ENCODE data around the gene P2RX6.
"Not testable (repeated sequence)": the region's sequence is repeated elsewhere in the genome, so short reads cannot be mapped to it uniquely, and the experiment has no call there.

Gene P2RX6

DNA sequence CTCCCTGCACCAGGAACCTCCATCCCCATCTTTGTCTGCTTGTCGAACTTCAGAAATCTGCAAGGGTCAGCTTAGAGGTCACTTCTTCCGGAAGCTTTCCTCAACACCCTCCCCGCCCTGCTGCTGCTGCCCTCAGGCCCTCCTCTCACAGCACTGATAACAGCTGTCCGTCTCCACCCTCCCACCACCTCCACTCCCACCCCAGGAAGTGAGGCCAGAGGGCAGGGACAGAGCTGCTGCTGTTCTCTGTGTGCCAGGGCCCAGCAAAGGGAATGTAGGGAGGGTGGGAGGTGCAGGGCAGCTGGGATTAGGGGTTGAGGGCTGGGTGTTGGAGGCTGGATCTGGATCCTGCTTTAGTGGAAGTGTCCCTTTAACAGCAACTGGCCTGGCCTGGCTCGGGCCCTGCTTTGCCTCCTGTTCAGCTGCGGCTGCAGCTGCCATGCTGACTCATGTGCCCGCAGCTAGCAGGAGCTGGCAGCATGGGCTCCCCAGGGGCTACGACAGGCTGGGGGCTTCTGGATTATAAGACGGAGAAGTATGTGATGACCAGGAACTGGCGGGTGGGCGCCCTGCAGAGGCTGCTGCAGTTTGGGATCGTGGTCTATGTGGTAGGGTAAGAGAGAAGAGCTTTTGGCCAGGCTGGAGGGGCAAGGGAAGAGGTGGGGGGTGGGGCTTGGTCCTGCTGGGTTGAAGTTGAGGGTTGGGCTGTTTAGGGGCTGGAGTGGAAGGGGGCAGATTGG, at the start of gene P2RX6:
P2RX6 (plus strand) TSS at position 440 of the 740 bp plus-strand sequence; CDS start at position 450, 10 bp downstream.
- Histone ChIP-seq H3K27me3 (ENCODE audit: control insufficient read depth, insufficient read depth, low read length) (0 out of 2 replicates have a peak, but pooled peaks cover 4% of the 10 kb centered on the region), H3K9me3 (ENCODE audit: control insufficient read depth, insufficient read depth, low read depth, low read length) (peaks cover 8% of the 10 kb centered on the region; the same call in 1 of the 2 replicates), H3K4me1 (ENCODE audit: control insufficient read depth, insufficient read depth, low read length) (peaks cover 29% of the 10 kb centered on the region), H3K9ac (ENCODE audit: low read length) (peak within 1 kb of the TSS; percentile 47), H3K27ac (ENCODE audit: low read depth, low read length) (peak within 1 kb of the TSS; percentile 15; the same call in 1 of the 2 replicates), H3K36me3 (ENCODE audit: control insufficient read depth, insufficient read depth, low read length) (no peaks in the 10 kb centered on the region), H3K4me3 (ENCODE audit: low read depth, low read length) (peak within 1 kb of the TSS; percentile 70)

DNA sequence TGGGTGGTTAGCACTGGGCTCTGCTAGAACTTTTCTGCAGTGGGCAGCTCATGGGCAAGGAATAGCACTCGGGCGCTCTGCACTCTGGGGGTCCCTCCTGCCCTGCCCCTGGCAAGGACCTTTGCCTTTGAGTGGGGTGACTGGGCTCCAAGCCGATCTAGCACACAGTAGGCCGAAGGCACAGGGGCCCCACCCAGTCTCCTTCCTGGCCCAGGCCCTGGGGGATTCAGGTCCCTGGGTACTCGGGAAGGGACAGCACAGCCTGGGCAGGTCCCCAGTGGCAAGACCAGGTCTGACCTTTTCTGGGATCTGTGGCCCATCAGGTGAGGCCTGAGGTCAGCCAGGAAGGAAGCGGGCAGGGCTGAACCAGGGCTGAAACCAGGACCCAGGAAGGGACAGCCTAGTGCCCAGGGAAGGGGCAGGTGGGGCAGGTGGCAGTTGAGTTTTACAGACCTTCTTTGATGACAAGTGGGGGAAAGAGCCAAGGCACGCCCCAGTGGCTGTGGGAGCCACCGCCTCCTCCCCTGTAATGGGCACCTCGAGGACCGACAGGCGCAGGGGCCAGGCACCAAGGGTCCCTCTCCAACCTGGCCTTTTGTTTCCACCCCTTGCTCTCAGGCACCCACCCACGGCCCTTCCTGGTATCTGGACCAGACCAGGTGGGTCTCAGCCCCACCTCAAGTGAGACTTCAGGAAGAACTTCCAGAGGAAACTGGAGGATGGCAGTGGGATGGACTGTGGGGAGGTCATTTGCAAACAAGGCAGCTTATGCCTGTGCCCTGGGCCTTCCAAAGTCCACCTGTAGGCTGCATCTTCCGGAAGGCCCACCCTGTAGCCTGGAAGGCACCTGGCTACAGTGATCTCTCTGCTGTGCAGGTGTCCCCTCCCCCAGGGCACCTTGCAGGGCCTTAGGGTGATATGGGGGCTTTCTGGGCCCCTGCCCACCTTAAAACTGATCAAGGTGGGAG, 48.8 kb upstream of the P2RX6 start:
- Histone ChIP-seq H3K27me3 (ENCODE audit: control insufficient read depth, insufficient read depth, low read length) (peaks cover 84% of the 10 kb centered on the region), H3K4me1 (ENCODE audit: control insufficient read depth, insufficient read depth, low read length) (peaks cover 13% of the 10 kb centered on the region), H3K9me3 (ENCODE audit: control insufficient read depth, insufficient read depth, low read depth, low read length) (no peaks in the 10 kb centered on the region), H3K9ac (ENCODE audit: low read length) (no peak overlapping the region), H3K4me3 (ENCODE audit: low read depth, low read length) (no peak overlapping the region), H3K36me3 (ENCODE audit: control insufficient read depth, insufficient read depth, low read length) (no peaks in the 10 kb centered on the region), H3K27ac (ENCODE audit: low read depth, low read length) (no peak overlapping the region)

DNA sequence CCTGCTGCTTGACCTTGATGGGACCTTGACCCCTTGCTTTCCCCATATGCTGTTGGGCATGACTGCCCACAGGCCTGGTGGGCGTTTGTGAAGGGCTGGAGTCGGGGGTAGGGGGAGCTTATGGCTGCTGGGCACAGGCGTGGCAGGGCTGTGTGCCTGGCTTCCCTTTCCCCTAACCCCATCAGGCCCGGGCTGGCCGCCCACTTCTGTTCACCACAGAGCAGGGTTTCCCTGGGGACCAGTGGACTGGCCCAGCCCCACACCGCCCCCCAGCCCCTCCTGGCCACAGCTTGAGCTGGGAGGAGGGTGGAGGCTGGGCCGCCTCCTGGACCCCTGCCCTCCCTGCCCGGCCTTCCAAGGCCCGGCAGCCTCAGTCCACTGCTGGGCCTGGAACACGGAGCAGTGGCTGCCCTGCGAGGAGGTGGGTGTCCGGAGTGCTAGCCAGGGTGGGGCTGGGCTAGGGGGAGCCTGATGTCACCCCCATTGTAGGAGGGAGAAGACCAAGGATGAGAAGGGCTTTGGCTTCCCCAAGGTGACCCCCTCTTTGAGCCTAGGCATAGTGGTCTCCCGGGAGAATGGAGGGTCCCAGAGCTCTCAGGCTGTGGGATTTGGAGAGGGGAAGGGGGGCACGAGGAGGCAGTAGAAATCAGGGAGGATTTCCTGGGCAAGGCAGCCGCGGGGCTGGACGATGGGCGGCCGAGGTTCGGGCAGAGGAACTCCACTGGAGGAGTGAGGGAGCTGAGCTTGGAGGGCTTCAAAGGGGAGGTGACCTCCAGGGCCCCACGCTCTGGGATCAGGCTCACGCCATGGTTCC, 47.9 kb upstream of the P2RX6 start, which contains the start of gene AIFM3:
AIFM3 (plus strand) TSS at position 373 of the 814 bp plus-strand sequence. CDS start 690 bp downstream, outside the sequence.
- no peak within 1 kb of the TSS for H3K27ac ChIP-seq (ENCODE audit: low read depth, low read length)
- no peak within 1 kb of the TSS for H3K9ac ChIP-seq (ENCODE audit: low read length)

DNA sequence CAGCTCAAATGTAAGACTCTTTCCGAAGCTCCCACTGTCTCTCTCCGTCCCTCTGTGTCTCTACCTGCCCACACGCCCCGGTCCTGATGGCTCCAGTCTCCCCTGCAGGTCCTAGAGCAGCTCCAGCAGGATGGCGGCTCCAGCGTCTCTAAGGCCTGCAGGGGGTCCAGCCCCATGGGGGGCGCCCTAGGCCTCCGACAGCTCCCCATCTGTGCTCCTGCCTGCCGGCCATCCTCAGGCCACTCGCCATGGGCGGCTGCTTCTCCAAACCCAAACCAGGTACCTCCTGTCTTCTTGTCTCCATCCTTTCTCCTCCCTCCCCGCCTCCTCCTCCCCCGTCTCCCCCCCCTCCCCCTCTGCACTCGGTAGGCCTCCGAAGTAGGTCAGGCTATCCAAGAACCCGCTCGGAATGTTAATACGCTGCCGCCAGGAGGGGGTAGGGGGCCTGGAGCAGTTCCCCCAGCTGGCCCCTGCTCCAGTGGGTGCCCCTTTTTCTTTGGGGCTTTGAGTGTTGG, 47.2 kb upstream of the P2RX6 start:
- Histone ChIP-seq H3K36me3 (ENCODE audit: control insufficient read depth, insufficient read depth, low read length) (no peaks in the 10 kb centered on the region), H3K9me3 (ENCODE audit: control insufficient read depth, insufficient read depth, low read depth, low read length) (no peaks in the 10 kb centered on the region), H3K27me3 (ENCODE audit: control insufficient read depth, insufficient read depth, low read length) (peaks cover 83% of the 10 kb centered on the region), H3K9ac (ENCODE audit: low read length) (no peak overlapping the region), H3K27ac (ENCODE audit: low read depth, low read length) (no peak overlapping the region), H3K4me1 (ENCODE audit: control insufficient read depth, insufficient read depth, low read length) (peaks cover 13% of the 10 kb centered on the region), H3K4me3 (ENCODE audit: low read depth, low read length) (peak overlapping the region; percentile 34; the same call in 1 of the 2 replicates)

More for the DNA sequence above, 47.9 kb upstream of the P2RX6 start, which contains the start of gene AIFM3:
- Histone ChIP-seq H3K4me1 (ENCODE audit: control insufficient read depth, insufficient read depth, low read length) (peaks cover 13% of the 10 kb centered on the region), H3K27me3 (ENCODE audit: control insufficient read depth, insufficient read depth, low read length) (peaks cover 88% of the 10 kb centered on the region), H3K4me3 (ENCODE audit: low read depth, low read length) (peak within 1 kb of the TSS; percentile 34; the same call in 1 of the 2 replicates), H3K36me3 (ENCODE audit: control insufficient read depth, insufficient read depth, low read length) (no peaks in the 10 kb centered on the region), H3K9me3 (ENCODE audit: control insufficient read depth, insufficient read depth, low read depth, low read length) (no peaks in the 10 kb centered on the region)

DNA sequence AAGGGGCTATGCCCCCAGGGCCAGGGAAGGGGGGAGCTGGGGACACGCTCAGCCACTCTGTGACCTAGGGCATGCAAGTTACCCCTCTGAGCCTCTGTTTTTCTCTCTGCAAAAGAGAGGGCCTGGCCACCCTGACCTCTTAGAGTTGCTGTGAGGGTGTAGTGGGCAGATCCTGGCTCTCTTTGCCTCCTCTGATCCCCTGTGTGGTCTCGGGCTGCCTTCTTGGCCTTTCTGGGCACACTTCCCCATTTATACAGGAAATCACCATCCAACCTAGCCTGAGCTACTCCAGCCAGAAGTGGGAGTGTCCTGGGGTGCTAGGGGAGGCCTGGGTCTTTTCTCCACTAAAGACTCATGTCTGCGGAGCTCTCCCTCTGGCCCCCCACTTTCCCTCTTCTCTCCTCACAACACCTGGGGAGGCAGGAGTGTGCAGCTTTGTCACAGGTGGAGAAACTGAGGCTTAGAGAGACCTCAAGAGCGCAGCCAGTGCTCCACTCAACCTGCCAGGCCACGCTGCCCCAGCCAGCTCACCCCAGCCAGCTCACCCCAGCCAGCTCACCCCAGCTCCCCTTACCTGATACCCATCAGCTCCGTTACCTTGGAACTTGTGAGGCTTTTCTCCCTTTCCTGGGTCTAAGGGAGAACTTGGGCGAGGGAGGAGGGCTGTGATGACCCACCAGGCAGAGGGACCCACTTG, 46.5 kb upstream of the P2RX6 start:
- no peak overlapping the region for H3K4me3 ChIP-seq (ENCODE audit: low read depth, low read length)
- peaks cover 13% of the 10 kb centered on the region for H3K4me1 ChIP-seq (ENCODE audit: control insufficient read depth, insufficient read depth, low read length)
- no peaks in the 10 kb centered on the region for H3K9me3 ChIP-seq (ENCODE audit: control insufficient read depth, insufficient read depth, low read depth, low read length)
- H3K27ac ChIP-seq (ENCODE audit: low read depth, low read length), result no peak overlapping the region
- H3K36me3 ChIP-seq (ENCODE audit: control insufficient read depth, insufficient read depth, low read length), result no peaks in the 10 kb centered on the region
- peak overlapping the region; percentile 16 for H3K9ac ChIP-seq (ENCODE audit: low read length)
- peaks cover 76% of the 10 kb centered on the region for H3K27me3 ChIP-seq (ENCODE audit: control insufficient read depth, insufficient read depth, low read length)

DNA sequence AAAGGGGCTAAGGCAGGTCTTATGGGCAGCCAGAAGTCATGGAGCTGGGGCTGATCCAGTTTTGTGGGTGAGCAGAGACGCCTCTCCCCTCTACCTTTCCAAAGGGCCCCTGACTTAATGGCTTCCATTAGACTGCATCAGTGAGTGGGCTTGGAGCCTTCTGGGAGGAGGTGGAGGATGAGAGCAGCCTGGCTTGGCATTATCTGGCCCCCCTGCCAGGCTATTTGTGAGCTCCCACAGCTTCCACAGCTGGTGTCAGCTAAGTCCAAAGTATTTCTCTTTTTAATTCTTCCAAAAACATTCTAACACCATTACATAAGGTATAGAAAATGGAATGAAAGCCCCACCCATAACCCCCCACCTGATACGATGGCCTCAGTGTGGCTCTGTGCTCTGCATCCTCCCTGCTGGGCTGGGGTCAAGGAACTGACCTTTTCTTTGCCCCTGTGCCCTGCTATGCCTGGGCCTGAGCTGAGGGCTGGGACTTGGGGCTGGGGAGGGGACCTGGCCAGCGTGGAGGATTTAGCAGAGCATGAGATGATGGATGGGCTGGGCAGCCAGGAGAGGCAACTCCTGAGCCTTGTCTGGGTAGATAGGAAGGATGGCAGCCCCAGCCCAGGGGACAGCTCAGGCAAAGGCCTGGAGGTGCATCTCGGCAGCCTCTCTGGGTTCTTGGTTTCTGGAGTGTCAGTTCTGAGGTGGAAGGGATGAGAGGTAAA, 43.9 kb upstream of the P2RX6 start:
- Histone ChIP-seq H3K27ac (ENCODE audit: low read depth, low read length) (no peak overlapping the region), H3K4me3 (ENCODE audit: low read depth, low read length) (no peak overlapping the region), H3K9ac (ENCODE audit: low read length) (no peak overlapping the region), H3K4me1 (ENCODE audit: control insufficient read depth, insufficient read depth, low read length) (peaks cover 9% of the 10 kb centered on the region), H3K36me3 (ENCODE audit: control insufficient read depth, insufficient read depth, low read length) (no peaks in the 10 kb centered on the region), H3K27me3 (ENCODE audit: control insufficient read depth, insufficient read depth, low read length) (peaks cover 70% of the 10 kb centered on the region), H3K9me3 (ENCODE audit: control insufficient read depth, insufficient read depth, low read depth, low read length) (no peaks in the 10 kb centered on the region)

DNA sequence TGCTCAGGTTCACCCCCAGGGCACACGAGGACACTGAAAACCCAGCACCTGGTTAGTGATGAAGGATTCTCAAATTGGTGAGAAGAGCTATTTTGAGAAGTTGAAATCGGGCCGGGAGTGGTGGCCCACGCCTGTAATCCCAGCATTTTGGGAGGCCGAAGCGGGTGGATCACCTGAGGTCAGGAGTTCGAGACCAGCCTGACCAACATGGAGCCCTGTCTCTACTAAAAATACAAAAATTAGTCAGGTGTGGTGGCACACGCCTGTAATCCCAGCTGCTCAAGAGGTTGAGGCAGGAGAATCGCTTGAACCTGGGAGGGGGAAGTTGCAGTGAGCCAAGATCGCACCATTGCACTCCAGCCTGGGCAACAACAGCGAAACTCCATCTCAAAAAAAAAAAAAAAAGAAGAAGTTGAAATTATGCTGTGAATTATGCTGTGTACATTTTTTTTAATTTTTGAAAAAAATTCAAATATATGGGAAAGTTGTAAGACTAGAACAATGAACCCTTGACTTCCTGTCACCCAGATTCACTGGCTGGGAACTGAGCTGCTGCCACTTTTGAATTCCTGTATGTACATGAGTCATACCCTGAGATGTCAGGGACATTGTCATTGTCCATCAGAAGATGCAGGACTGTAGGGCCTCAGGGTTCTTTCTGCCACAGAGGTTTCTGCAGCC, 42.8 kb upstream of the P2RX6 start:
- H3K27me3 ChIP-seq (ENCODE audit: control insufficient read depth, insufficient read depth, low read length), result peaks cover 69% of the 10 kb centered on the region
- not testable (repeated sequence) for H3K36me3 ChIP-seq (ENCODE audit: control insufficient read depth, insufficient read depth, low read length); H3K27ac ChIP-seq (ENCODE audit: low read depth, low read length); H3K4me3 ChIP-seq (ENCODE audit: low read depth, low read length); H3K9me3 ChIP-seq (ENCODE audit: control insufficient read depth, insufficient read depth, low read depth, low read length); H3K4me1 ChIP-seq (ENCODE audit: control insufficient read depth, insufficient read depth, low read length); H3K9ac ChIP-seq (ENCODE audit: low read length)

DNA sequence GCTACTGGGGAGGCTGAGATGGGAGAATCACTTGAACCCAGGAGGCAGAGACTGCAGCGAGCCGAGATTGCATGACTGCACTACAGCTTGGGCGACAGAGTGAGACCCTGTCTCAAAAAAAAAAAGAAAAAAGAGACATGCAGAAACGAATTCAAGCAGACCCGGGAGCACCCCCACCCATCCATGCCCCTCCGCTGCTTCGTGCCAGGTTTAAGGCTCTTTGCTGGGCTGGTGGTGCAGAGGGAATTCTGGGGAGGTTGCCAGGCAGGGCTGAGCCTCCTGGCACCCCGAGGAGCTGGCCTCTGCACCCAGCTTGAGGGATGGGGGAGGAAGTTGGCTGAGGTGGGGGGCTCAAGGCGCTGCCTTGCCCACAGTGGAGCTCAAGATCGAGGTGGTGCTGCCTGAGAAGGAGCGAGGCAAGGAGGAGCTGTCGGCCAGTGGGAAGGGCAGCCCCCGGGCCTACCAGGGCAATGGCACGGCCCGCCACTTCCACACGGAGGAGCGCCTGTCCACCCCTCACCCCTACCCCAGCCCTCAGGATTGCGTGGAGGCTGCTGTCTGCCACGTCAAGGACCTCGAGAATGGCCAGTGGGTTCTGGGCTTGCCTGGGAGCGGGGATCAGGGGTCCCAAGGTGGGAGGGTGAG, 41.9 kb upstream of the P2RX6 start:
- Histone ChIP-seq H3K36me3 (ENCODE audit: control insufficient read depth, insufficient read depth, low read length) (no peaks in the 10 kb centered on the region), H3K27ac (ENCODE audit: low read depth, low read length) (no peak overlapping the region), H3K4me1 (ENCODE audit: control insufficient read depth, insufficient read depth, low read length) (peaks cover 3% of the 10 kb centered on the region), H3K9me3 (ENCODE audit: control insufficient read depth, insufficient read depth, low read depth, low read length) (0 out of 2 replicates have a peak, but pooled peaks cover 2% of the 10 kb centered on the region), H3K27me3 (ENCODE audit: control insufficient read depth, insufficient read depth, low read length) (peaks cover 69% of the 10 kb centered on the region), H3K4me3 (ENCODE audit: low read depth, low read length) (no peak overlapping the region), H3K9ac (ENCODE audit: low read length) (no peak overlapping the region)

Measured in HUES6 (cell line).